Peyer's patch (tissue), 4 donors: ENCODE measurements around the gene MEGF6.

Source experiments
- POLR2A ChIP-seq, 2 donors: fragments of 450-650 bp; IDR thresholded peaks; one replicate each; pipeline ENCODE4 v1.5.1; 2017; ENCODE audit warnings: antibody characterized with exemption in 2 of 2, mild to moderate bottlenecking in 2 of 2, moderate library complexity in 2 of 2
- TF ChIP-seq, protein P1 (sequence below), 6 experiments: fragments of 450-650 bp in 4 of 6; fragments of 200-600 bp in 2 of 6; sonication (generic) in 1 of 6; IDR thresholded peaks; one replicate each; pipeline ENCODE4 v1.5.1; 2017 to 2019; ENCODE audit warnings: antibody characterized with exemption in 6 of 6, mild to moderate bottlenecking in 3 of 6, moderate library complexity in 1 of 6

GRCh38 chr1:3636531-3636930, 25.2 kb upstream of the MEGF6 start:
- TF ChIP-seq, protein P1, sequence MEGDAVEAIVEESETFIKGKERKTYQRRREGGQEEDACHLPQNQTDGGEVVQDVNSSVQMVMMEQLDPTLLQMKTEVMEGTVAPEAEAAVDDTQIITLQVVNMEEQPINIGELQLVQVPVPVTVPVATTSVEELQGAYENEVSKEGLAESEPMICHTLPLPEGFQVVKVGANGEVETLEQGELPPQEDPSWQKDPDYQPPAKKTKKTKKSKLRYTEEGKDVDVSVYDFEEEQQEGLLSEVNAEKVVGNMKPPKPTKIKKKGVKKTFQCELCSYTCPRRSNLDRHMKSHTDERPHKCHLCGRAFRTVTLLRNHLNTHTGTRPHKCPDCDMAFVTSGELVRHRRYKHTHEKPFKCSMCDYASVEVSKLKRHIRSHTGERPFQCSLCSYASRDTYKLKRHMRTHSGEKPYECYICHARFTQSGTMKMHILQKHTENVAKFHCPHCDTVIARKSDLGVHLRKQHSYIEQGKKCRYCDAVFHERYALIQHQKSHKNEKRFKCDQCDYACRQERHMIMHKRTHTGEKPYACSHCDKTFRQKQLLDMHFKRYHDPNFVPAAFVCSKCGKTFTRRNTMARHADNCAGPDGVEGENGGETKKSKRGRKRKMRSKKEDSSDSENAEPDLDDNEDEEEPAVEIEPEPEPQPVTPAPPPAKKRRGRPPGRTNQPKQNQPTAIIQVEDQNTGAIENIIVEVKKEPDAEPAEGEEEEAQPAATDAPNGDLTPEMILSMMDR (IDR thresholded peaks at IDR 0.05) = no peak
- no peak for TF ChIP-seq POLR2A (IDR thresholded peaks at IDR 0.05)
